ENCODE measurements around the gene PLEKHA4. TPM values are rescaled to one million over a fixed set of nuclear protein-coding genes. Genes with fewer than 3 reads are reported as not detected.
A peak's percentile ranks its signal among the peaks of the same experiment; 100 is the strongest.

The PLEKHA4 gene
- total and polyA plus RNA-seq, 2 of the 13 experiments (the other 11 are each of a cell fraction or from before 2014, with no cell fraction given), result 4.8 to 6.0 TPM

- Histone ChIP-seq H3K27ac (ENCODE audit: extremely low read length, insufficient read depth, low read length) (no peak overlapping the region), H3K9ac (ENCODE audit: insufficient read depth, low read depth, low read length) (no peak overlapping the region), H2AFZ (ENCODE audit: low read length) (no peak overlapping the region), H3K79me2 (ENCODE audit: insufficient read depth, low read length) (no peaks in the 10 kb centered on the region), H4K20me1 (ENCODE audit: insufficient read depth, low read length) (no peaks in the 10 kb centered on the region), H3K4me1 (ENCODE audit: insufficient read depth, low read length) (0 out of 2 replicates have a peak, but pooled peaks cover 5% of the 10 kb centered on the region), H3K27me3 (ENCODE audit: control insufficient read depth in 1 of 2, insufficient read depth in 2 of 2, low read length in 2 of 2) (no peaks in the 10 kb centered on the region), H3K4me2 (ENCODE audit: low read depth, low read length) (no peak overlapping the region), H3K36me3 (replicated peaks in 1 of 2; ENCODE audit: control insufficient read depth in 1 of 2, insufficient read depth in 2 of 2, low read length in 2 of 2) (no peaks in the 10 kb centered on the region), H3K9me3 (ENCODE audit: low read length) (0 out of 2 replicates have a peak, but pooled peaks cover 7% of the 10 kb centered on the region), H3K4me3 (replicated peaks in 1 of 3; ENCODE audit: insufficient read depth in 1 of 3, low read depth in 2 of 3, low read length in 3 of 3) (no peak overlapping the region)
- in situ Hi-C loops (cut with HindIII; ENCODE audit: extremely low pct_ligation_motif_present, low pct_unique_long_range_greater_than_20kb) (no loop called here), intact Hi-C loops (cut with micrococcal nuclease; ENCODE audit: unreplicated experiment) (no loop called here)
- TF ChIP-seq NR1H2 (CRISPR knock-in tag; IDR thresholded peaks at IDR 0.05; ENCODE audit: borderline replicate concordance, low read depth) (no peak), FOXK1 (CRISPR knock-in tag; IDR thresholded peaks at IDR 0.05; ENCODE audit: borderline replicate concordance, low read depth) (no peak), YEATS2 (CRISPR knock-in tag; IDR thresholded peaks at IDR 0.05; ENCODE audit: borderline replicate concordance) (no peak), ZNF879 (CRISPR knock-in tag; IDR thresholded peaks at IDR 0.05) (no peak), ZNF180 (CRISPR knock-in tag; IDR thresholded peaks at IDR 0.05; ENCODE audit: borderline replicate concordance, low read depth) (no peak), STAG1 (CRISPR knock-in tag; IDR thresholded peaks at IDR 0.05) (peak; percentile 18; the same call in 1 of the 2 replicates), CEBPG (CRISPR knock-in tag; IDR thresholded peaks at IDR 0.05) (peak; percentile 33; the same call in 1 of the 2 replicates), MBNL3 (CRISPR knock-in tag; conservative IDR thresholded peaks at IDR 0.05) (no peak), CTCF (CRISPR knock-in tag; IDR thresholded peaks at IDR 0.05) (peak; percentile 48), CEBPB (IDR thresholded peaks at IDR 0.05; ENCODE audit: borderline replicate concordance, low read depth, low read length) (peak; percentile 35; the same call in 1 of the 2 replicates), ZFP91 (CRISPR knock-in tag; IDR thresholded peaks at IDR 0.05; ENCODE audit: borderline replicate concordance) (no peak), KLF12 (CRISPR knock-in tag; IDR thresholded peaks at IDR 0.05; ENCODE audit: borderline replicate concordance) (no peak)
- ChIA-PET CTCF (ENCODE audit: low intra/inter-chr PET ratio, low total read pairs) (no interaction called here), POLR2A (no interaction called here)
- no TSS peak for BruUV-seq (replicated peaks)
- DNase-seq (ENCODE audit: low spot score) (no peak), FAIRE-seq (no peak), ATAC-seq (no peak; the same call in 2 of the 3 replicates)
- WGBS (ENCODE audit: low lambda C conversion rate), result 69% methylated on average over 6 of the region's 8 CpGs
Observed at GRCh38 chr19:48826606-48827020, 41.8 kb downstream of the PLEKHA4 start.
